ENCODE data around the gene NFATC2.

The NFATC2 gene

GRCh38 chr20:51380401-51381385 lies 161.8 kb downstream of the NFATC2 start:
- TF ChIP-seq CTCF (IDR thresholded peaks at IDR 0.05; ENCODE audit: borderline replicate concordance, insufficient read depth, low read depth, low read length), result no peak
- no peak overlapping the region for H3K4me3 ChIP-seq (ENCODE audit: low read depth, low read length)

GRCh38 chr20:51379601-51380341 lies 162.7 kb downstream of the NFATC2 start:
- H3K4me3 ChIP-seq (ENCODE audit: low read depth, low read length), result no peak overlapping the region
- no peak for TF ChIP-seq CTCF (IDR thresholded peaks at IDR 0.05; ENCODE audit: borderline replicate concordance, insufficient read depth, low read depth, low read length)

GRCh38 chr20:51378171-51378928 lies 164.2 kb downstream of the NFATC2 start:
- no peak overlapping the region for H3K4me3 ChIP-seq (ENCODE audit: low read depth, low read length)
- TF ChIP-seq CTCF (IDR thresholded peaks at IDR 0.05; ENCODE audit: borderline replicate concordance, insufficient read depth, low read depth, low read length), result no peak

- no peak overlapping the region for H3K4me3 ChIP-seq (ENCODE audit: low read depth, low read length)
- TF ChIP-seq CTCF (IDR thresholded peaks at IDR 0.05; ENCODE audit: borderline replicate concordance, insufficient read depth, low read depth, low read length), result no peak
Measured at GRCh38 chr20:51377132-51377531, 165.4 kb downstream of the NFATC2 start.

- TF ChIP-seq CTCF (IDR thresholded peaks at IDR 0.05; ENCODE audit: borderline replicate concordance, insufficient read depth, low read depth, low read length), result no peak
- H3K4me3 ChIP-seq (ENCODE audit: low read depth, low read length), result no peak overlapping the region
Measured at GRCh38 chr20:51376111-51376510, 166.4 kb downstream of the NFATC2 start.

GRCh38 chr20:51375561-51375960 lies 167.0 kb downstream of the NFATC2 start:
- H3K4me3 ChIP-seq (ENCODE audit: low read depth, low read length), result no peak overlapping the region
- no peak for TF ChIP-seq CTCF (IDR thresholded peaks at IDR 0.05; ENCODE audit: borderline replicate concordance, insufficient read depth, low read depth, low read length)

Data from GM12875 (cell line).